Neural progenitor cell (in vitro differentiated cells): ENCODE data around the gene TBC1D14.

ENCODE experiments used
- CTCF ChIP-seq: fragments of 200-600 bp; sonication (generic); IDR thresholded peaks from 2 replicates; pipeline ENCODE4 v1.5.1; 2017; ENCODE audit warnings: antibody characterized with exemption, mild to moderate bottlenecking
- EZH2 ChIP-seq: fragments of 200-600 bp; sonication (generic); IDR thresholded peaks from 2 replicates; pipeline ENCODE4 v1.6.1; 2017; ENCODE audit warnings: antibody characterized with exemption, mild to moderate bottlenecking, moderate library complexity
- EZH2phosphoT487 ChIP-seq: fragments of 200-600 bp; sonication (generic); IDR thresholded peaks from 2 replicates; pipeline ENCODE4 v1.6.1; 2017; ENCODE audit warnings: antibody characterized with exemption

GRCh38 chr4:6972911-6973310 is 63.3 kb downstream of the TBC1D14 start:
- TF ChIP-seq CTCF, result no peak
- no peak for TF ChIP-seq EZH2
- no peak for TF ChIP-seq EZH2phosphoT487
